Loucy (cell line): ENCODE data around the gene LSR.

Experiments
- CTCF ChIP-seq: fragments of 200-600 bp; sonication (generic); conservative IDR thresholded peaks from 2 replicates; pipeline ENCODE4 v1.5.1; 2014; ENCODE audit warnings: mild to moderate bottlenecking, antibody characterized with exemption, low read length
- EZH2phosphoT487 ChIP-seq: fragments of 200-600 bp; IDR thresholded peaks from 2 replicates; pipeline ENCODE4 v1.6.1; 2018; ENCODE audit warnings: antibody characterized with exemption, mild to moderate bottlenecking, moderate library complexity, borderline replicate concordance

DNA sequence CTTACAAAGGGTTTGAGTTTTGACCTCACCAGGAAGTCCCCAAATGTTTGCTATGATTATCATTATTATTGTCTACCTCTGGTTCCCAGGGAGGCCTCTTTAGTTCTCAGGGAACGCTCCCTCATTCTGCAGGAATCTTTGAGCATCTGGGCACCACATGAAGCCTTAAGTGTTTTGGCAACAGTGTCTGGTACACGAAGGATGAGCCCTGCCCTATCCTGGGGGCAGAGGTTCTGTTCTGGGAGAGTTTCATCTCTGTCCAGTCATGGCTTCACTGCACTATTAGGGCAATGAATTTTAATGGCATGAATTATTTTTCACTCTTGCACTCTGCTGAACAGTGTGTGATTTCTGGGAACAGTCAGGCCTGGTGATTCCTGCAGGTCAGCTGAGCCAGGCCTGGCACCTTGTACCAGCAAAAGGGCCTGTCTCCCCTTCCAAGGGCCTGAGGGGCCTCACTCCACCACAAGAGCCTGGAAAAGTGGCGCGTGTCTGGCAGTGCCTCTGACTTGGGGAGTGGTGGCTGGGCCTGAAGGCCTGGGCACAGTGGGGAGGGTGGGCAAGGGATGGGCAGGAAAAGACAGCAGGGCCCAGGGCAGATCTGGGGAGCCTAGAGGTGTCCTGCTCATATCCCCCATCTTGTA lies 24.8 kb upstream of the LSR start:
- TF ChIP-seq CTCF (no peak), EZH2phosphoT487 (no peak)
